NOMO-1 (cell line): ENCODE data around the gene ATG16L1.
A peak's percentile ranks its signal among the peaks of the same experiment; 100 is the strongest.

ENCODE experiments used
- DNase-seq, 2 experiments: peaks; one replicate each; lab custom pipeline; 2025; ENCODE audit not compliant: unreplicated experiment in 2 of 2; lab: John Stamatoyannopoulos, UW

ATG16L1 gene

DNA sequence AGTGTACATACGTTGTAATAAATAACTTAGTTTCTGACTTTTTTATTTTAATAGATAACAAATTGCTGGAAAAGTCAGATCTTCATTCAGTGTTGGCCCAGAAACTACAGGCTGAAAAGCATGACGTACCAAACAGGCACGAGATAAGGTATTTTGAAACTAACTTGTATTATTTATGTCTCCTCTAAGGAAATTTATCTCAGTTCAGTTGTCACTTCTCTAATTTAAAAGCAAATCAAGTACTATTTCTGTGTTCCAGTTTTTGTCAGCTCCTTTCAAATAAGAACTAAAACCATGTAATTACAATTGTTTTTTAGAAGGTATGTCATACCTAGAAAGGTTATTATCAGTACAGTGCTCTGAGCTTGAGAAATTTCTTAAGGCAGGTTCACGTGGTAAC lies 4.6 kb downstream of the ATG16L1 start:
- DNase-seq, result no peak

DNA sequence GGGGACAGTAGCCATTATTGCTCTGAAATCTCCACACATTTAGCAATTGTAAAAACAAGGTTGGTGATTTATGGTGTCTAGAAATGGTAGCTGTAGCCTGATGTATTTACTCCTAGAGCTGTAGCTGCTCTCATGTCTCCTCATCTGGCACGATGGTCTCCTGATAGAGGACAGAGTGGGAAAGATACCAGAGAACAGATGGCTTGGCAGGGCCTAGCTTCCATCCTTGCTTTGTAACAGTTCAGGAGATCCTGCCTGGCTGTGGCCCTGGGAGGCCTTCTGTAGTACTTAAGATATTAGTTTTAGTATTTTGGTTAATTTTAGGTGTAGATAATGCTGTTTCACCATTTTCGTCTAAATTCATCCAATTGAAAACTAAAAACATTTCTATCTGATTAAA lies 6.7 kb downstream of the ATG16L1 start:
- no peak for DNase-seq

DNA sequence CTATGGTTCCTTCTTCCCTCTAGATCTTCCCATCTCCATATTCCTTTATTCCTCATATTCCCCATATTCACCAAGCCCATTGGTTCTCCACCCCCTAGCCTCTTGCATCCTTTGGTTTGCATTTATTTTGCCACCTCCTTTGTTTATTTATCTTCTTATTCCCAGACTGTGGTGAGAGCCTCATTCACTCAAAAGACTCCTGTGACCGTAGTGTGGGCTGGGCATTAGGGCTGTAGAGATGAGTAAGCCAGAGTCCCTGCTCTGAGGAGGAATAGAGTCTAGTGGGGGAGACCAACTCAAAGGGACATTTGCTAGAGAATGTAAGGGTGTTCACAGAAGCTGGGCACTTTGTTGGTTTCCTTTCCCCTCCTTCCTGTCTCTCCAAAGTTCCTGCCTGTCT lies 8.3 kb downstream of the ATG16L1 start:
- DNase-seq, result no peak

DNA sequence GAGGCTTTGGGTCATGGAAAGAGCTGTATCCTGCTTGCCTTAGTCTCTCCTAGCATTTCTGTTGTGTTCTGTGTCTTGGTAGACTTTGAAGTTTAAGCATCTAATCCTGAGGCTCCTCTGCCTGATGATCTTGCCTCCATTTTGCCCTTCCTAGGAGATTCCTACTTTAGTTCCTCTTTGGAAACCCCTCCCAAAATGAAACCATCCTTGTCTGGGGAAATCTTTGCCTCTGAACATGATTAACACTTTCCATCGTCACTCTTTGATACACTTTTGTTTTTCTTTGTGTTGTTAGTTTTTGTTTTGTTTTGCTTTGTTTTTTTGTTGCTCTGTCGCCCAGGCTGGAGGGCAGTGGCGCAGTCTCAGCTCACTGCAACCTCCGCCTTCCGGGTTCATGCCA lies 9.2 kb downstream of the ATG16L1 start:
- no peak for DNase-seq

DNA sequence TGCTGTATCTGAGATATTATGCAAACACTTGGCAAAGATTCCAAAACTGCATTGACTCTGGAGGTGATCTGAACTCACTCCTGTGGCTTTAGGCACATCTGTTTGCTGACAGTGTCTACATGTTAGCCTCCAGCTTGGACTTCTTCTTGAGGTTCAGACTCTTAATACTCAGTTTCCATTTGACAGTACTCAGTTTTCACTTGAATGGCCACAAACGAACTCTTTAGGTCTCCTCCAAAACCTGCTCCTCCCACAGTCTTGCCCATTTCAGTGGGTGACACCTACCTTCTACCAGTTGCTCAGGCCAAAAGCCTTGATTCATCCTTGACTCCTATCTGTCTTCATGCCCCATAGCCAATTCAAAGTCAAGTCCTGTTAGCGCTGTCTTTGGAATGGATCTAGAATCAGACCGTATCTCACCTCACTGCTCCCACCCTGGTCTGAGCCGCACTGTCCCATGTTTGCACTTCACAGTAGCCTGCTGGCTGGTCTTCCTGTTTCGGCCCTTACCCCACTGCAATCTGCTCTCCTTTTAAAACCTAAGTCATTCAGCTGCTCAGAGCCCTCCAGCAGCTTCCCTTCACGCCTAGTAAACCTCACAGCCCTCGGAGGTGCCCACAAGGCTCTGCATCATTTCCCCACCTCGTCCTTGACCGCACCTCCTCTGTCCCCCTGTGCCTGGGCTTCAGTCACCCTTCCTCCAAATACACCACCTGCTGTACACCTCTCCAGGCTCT lies 10.5 kb downstream of the ATG16L1 start:
- DNase-seq, result no peak

DNA sequence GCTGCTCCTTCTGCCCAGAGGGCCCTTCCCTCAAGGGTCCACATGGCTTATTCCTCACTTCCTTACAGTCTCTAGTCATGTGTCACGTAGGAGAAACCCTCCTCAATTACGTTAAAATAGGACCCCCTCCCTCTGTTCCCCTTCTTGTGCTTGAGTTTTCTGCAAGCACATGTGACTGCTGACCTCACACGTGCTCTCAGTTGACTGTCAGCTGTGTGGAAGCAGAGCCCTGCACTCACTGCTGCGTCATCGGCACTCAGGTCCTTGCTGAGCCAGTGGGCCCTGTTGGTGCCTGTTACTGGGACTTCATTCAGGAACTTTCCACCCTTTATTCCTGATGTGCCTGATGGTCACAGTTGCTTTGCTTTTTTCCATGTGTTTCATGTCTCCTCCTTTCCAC lies 11.1 kb downstream of the ATG16L1 start:
- DNase-seq, result no peak

DNA sequence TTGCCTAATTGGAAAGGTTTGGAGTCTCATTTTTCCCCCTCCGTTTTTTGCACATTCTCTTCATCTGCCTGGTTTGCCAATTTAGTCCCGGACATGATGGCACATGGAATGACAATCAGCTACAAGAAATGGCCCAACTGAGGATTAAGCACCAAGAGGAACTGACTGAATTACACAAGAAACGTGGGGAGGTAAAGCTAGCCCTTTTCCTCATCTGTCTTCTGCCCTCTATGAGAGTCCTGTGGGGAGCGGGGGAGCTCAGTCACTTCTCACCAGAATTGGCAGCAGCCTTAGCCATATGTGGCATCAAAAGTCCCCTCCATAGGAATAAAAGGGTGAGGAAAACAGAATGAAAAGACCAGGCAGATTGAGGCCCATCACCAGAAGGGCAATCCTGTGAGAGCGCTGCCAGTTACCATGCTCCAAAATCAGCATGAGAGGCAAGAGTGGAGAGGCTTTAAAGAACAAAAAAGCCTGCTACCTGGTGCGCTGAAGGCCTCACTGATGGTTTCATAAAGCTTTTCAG lies 11.6 kb downstream of the ATG16L1 start:
- DNase-seq, result no peak

DNA sequence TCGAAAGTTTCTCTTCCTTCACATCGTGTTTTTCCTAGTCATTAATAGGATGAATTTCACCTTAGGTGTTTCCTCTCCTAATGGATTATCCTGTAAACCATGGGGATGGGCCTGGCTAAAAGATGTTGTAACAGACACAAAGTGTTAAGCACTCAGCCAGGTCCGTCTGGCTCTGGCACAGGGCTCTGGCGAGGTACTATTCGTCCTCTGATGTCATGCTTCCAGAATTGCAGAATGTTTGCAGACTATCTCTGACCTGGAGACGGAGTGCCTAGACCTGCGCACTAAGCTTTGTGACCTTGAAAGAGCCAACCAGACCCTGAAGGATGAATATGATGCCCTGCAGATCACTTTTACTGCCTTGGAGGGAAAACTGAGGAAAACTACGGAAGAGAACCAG lies 13.2 kb downstream of the ATG16L1 start:
- no peak for DNase-seq

DNA sequence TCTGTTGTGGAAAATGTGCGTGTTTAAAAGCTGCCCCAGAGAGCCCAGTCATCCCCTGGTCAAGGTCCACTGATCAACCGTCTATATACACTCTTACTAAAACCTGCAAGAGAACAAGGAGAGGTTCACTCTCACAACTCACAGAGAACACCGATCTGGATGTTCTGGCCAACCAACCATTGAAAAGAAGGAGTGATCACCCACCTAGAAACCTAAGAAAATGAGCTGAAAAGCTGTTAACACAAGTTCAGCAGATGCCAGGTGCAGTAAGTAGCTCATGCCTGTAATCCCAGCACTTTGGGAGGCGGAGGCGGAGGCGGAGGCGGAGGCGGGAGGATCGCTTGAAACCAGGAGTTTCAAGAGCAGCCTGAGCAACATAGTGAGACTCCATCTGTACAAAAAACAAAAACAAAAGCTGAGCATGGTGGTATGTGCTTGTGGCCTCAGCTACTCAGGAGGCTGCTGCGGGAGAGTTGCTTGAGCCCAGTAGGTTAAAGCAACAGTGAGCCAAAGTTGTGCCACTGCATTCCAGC lies 14.5 kb downstream of the ATG16L1 start:
- DNase-seq, result no peak

DNA sequence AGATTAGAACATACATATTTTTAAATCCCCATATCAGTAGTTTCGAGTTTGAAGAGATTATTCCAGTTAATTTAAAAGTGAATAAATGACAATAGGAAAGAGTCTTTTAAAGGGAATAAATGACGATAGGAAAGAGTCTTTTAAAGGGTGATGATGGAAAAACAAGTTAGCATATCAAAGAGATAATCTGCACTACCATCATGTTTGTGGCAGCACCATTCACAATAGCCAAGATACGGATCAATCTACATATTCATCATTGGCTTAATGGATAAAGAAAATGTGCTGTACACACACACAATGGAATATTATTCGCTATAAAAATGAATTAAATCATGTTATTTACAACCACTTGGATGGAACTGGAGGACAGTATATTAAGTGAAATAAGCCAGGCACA lies 15.0 kb downstream of the ATG16L1 start:
- no peak for DNase-seq

DNA sequence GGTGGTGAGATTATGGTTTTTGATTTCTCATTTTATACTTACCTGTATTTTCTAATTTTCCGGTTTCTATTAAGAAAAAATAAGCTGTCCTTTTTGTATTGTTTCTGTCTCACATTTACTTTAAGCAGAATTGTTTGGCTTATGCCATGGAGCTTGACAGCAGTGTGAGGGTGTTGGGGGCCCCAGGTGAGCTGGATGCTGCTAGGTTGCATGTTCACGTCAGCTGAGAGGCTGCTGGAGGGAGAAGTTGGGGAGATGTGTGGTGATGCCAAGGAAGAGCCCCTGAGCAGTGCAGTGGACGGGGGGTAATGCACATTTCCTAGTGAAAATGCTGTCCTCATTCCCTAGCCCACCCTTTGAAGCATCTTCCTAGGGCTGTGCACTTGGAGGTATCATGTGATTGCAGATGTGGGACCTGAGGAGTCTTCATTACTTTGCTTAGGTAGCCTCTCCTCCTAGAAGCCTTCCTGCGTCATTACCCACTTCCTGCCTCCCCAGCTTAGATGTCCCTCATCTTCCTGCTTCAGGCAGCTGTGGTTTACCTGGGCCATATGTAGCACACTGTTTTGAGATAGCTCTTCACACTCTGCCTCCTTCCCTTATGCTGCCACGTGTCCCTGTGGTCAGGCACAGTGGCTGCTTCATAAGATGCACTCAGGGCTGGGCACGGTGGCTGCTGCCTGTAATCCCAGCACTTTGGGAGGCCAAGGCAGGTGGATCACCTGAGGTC lies 16.2 kb downstream of the ATG16L1 start:
- DNase-seq, result no peak

DNA sequence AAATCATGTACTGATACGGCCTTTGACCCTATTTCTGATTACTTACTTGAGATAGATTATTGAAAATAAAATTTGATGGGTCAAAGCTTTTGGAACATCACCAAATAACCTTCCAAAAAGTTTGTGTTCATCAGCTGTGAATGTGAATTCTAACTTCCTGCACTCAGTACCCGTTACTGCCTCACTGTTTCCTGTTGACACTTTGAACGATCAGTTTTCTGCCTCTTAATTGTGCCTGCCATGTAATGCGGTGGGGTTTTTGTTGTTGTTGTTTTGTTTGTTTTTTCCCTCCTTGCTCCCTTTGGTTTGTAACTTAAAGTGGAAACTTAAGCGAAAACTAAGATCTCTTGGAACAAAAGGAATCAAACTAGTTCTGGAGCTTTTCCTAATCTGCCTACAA lies 18.9 kb downstream of the ATG16L1 start:
- no peak for DNase-seq

DNA sequence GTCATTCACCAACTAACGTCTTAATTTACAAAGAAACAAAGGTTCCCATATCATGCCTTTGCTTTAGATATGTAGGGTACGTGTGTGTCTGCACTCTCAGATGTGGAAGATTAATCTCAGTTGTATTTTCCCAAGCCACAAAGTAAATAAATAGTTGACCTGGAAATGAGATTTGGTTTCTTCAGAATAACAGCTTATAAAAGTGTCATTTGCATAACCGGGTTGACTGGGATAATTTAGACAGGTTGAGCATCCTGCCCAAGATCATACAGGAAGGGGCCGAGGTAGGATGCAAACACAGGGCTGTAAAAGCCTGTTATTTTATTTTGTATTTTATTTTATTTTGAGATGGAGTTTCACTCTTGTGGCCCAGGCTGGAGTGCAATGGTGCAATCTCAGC lies 19.5 kb downstream of the ATG16L1 start:
- no peak for DNase-seq

DNA sequence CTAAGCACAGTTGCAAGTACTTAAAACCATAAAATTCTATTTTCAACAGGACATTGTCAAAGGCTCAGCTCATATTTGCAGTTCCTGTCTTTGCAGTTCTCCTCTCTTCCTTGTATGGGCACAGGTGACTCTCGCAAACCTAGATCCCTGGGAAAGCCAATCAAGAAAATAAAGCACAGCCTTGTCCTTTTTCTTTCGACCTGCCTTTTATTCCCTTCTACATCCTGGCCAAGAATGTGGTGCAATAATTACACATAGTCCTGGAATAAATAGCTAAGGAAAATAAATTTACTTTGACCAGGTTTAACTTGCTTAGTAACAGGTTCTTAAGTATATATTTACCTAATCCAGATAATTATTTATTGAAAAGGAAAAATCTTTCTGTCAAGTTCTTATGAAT lies 20.2 kb downstream of the ATG16L1 start:
- DNase-seq, result no peak

DNA sequence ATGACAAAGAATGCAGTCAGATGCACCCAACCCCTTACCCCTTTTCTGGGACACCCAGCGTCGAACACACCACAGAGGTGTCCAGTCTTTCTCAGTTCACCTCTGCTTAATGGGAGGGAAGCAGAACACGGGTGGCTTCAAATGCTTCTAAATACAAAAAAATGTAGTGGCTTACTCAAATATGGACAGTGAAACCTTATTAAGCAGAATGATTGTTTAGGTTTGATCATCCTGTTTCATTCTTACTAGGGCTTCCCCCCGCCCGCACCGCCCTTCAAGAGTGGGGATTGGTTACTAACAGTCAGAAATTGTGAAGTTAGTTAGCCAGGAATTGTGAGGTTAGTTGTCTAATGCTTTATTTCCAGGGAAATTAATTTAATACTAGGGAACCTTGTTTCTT lies 21.6 kb downstream of the ATG16L1 start:
- DNase-seq, result no peak

DNA sequence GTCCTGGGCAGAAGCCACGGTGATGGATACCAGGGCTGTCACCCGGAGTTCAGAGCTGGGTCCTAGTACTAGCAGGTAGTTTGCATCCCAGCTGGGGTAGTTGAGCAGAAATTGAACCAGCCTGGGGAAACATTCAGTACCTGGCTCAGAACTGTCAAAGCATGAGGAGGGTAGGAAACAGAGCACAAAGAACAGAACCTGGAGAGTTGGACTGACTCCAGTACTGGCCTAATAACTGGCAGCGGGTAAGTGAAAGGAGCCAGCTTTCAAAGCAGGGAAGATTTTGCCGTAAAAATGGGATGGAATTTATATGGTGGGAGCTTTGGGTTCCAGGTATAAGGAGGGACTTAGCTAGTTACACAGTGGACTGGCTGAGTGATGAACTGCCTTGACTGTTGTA lies 23.8 kb downstream of the ATG16L1 start:
- no peak for DNase-seq

DNA sequence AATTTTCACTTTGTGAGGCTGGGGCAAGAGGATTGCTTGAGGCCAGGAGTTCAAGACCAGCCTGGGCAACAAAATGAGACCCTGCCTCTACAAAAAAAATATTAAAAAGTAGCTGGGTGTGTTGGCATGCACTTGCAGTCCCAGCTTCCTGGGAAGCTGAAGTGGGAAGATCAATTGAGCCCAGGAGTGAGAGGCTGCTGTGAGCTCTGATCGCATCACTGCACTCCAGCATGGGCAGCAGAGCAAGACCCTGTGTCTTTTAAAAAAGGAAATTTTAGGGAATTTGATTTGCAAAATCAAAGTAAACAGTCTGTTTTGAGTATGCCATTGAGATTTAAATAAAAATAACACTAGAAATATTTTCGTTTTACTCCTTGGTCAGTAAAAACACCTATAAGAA lies 27.4 kb downstream of the ATG16L1 start:
- DNase-seq, result no peak

DNA sequence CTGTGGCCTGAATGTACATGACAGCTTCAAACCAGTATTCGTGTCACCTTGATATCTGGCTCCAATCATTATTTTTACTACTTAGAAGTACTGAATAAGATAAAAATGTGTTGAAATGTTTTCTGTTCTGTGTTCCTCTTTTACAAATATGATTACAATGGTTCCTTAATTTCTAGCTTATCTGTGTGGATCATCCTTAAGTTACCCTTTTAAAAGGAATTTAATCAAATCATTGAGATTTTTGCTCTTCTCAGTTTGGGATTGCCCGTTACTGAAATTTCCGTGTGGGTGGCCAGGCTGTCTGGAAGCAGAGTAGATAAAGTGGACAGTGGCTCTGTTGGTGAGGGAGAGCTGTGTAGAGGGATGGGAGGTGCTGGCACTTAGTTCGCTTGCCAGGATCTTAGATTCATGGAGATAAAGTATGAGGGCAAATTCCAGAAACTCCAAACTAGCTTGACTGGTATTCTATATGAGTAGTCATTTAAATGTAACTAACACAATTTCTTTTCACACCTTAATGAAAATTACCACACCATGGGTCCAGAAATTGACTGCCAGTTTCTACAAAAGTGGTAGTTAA lies 28.7 kb downstream of the ATG16L1 start:
- DNase-seq, result peak in 1 of 2 experiments; percentile 23

DNA sequence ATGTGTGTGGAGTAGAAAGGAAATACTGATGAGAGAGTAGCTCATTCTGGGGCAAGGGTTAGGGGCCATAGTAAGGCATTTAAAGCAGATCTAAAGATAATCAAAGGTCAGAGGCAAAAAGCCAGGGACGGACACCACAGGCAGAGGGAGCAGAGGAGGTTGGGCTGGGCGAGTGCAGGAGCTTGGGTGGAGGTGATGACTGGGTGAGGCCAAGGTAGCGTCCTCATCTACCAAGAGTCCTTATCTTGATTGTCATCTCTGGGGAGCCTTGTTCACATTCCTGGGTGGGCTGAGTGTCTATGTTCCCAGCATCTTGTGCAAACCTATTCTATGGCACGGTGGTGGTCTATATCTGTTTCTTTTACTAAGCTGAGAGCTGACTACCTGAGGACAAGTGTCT lies 30.1 kb downstream of the ATG16L1 start:
- no peak for DNase-seq

DNA sequence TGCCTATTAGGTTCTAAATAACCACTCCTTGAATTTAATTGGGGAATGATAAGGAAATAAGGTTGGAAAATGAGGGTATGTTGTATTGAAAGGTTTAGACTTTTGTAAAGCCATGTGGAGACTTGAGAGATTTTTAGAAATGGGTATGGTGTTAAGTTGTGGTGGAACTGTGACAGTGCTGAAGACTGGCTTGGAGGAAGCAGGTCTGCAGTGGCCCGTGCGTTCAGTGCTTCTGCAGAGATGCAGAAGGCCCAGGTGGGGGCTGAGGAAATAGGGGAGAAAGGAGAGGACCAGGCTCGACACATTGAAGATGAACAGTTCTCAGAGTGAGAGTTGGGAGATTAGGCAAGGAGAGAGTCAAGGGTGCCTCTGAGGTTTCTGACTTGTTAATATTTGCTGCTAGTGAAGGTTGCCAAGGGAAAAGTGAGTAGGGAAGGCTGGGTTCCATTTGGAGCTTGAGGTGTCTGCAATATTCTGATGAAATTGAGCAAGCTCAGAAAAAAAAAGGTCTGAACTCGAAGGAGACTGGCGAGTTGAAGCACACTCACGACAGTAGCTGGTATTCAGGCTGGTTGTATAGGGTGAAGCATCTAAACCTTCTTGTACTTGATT lies 30.6 kb downstream of the ATG16L1 start:
- DNase-seq, result no peak

DNA sequence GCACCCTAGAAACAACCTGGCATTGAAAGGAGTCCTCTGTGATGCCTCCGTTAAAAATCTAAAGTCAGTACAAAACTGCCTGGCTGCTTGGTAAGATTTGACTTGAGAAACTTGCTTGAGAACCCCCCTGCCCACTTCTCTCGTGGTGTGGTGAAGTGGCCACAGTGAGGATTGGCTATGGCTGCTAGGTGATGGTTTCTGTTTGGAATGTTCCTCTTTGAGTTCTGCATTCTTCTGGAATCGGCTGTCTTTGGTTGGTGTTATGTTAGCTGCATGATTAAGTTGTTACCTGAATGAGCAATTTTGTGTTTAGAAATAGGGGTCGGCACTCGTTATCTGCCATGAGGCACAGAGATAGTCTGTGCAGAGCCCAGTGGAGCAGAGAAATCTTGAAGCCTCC lies 34.4 kb downstream of the ATG16L1 start:
- no peak for DNase-seq
